Keratinocyte (primary cell): Measurements from ENCODE around the gene ID2. TPM values are rescaled to one million over a fixed set of nuclear protein-coding genes. Genes with fewer than 3 reads are reported as not detected.

Source experiments
- DNase-seq: peaks from one replicate; pipeline ENCODE4 v3.0.0-alpha.2; 2011; ENCODE audit warnings: low read depth, missing footprints, low spot score
- FAIRE-seq: peaks from 2 replicates; lab custom pipeline; 2011; peaks lifted over from hg19 to GRCh38; lab: Jason Lieb, UNC
- H2AFZ ChIP-seq: 2 replicates; pipeline ENCODE4 v1.6.0; 2012; ENCODE audit warnings: low read length, control low read depth, inconsistent platforms; ENCODE audit not compliant: control insufficient read depth
- H3K27ac ChIP-seq: 2 replicates; pipeline ENCODE4 v1.5.1; 2011; ENCODE audit warnings: low read length; ENCODE audit not compliant: control insufficient read depth, insufficient read depth
- H3K27me3 ChIP-seq: 3 replicates; pipeline ENCODE4 v1.6.0; 2011; ENCODE audit warnings: low read length; ENCODE audit not compliant: control insufficient read depth, insufficient read depth; ENCODE audit errors: extremely low read depth
- H3K36me3 ChIP-seq, 2 experiments: 2 replicates in 1 of 2; 3 replicates in 1 of 2; pipeline ENCODE4 v1.5.1; 2011; ENCODE audit warnings: low read length in 2 of 2, mild to moderate bottlenecking in 1 of 2; ENCODE audit not compliant: control insufficient read depth in 2 of 2, insufficient read depth in 2 of 2; ENCODE audit errors: extremely low read depth in 1 of 2
- H3K4me1 ChIP-seq: 3 replicates; pipeline ENCODE4 v1.5.1; 2011; ENCODE audit warnings: low read length; ENCODE audit not compliant: control insufficient read depth, insufficient read depth; ENCODE audit errors: extremely low read depth
- H3K4me2 ChIP-seq: 3 replicates; pipeline ENCODE4 v1.6.0; 2011; ENCODE audit warnings: low read depth, low read length; ENCODE audit not compliant: control insufficient read depth, insufficient read depth; ENCODE audit errors: extremely low read depth
- H3K4me3 ChIP-seq, 3 experiments: fragments of 200-600 bp in 1 of 3; sonication (generic) in 1 of 3; 2 replicates in 2 of 3; 3 replicates in 1 of 3; pipeline ENCODE4 v1.5.1; 2011 to 2016; ENCODE audit warnings: low read length in 3 of 3, mild to moderate bottlenecking in 3 of 3, control low read depth in 2 of 3, inconsistent platforms in 1 of 3, low read depth in 1 of 3, mixed read lengths in 1 of 3, mixed run types in 1 of 3, moderate library complexity in 1 of 3; ENCODE audit not compliant: control insufficient read depth in 2 of 3, insufficient read depth in 2 of 3; ENCODE audit errors: extremely low read depth in 1 of 3
- H3K79me2 ChIP-seq: 2 replicates; pipeline ENCODE4 v1.6.0; 2012; ENCODE audit warnings: low read length; ENCODE audit not compliant: control insufficient read depth, insufficient read depth
- H3K9ac ChIP-seq: 3 replicates; pipeline ENCODE4 v1.6.0; 2011; ENCODE audit warnings: low read length; ENCODE audit not compliant: control insufficient read depth, insufficient read depth; ENCODE audit errors: extremely low read depth
- H3K9me1 ChIP-seq: 3 replicates; pipeline ENCODE4 v1.6.0; 2011; ENCODE audit warnings: low read length; ENCODE audit not compliant: control insufficient read depth, insufficient read depth; ENCODE audit errors: extremely low read depth
- H3K9me3 ChIP-seq: 2 replicates; pipeline ENCODE4 v1.5.1; 2012; ENCODE audit warnings: low read depth, low read length; ENCODE audit not compliant: control insufficient read depth
- H4K20me1 ChIP-seq: 3 replicates; pipeline ENCODE4 v1.6.0; 2011; ENCODE audit warnings: low read length; ENCODE audit not compliant: control insufficient read depth, insufficient read depth; ENCODE audit errors: extremely low read depth
- CTCF ChIP-seq, 3 experiments: IDR thresholded peaks in 1 of 3; conservative IDR thresholded peaks in 1 of 3; optimal IDR thresholded peaks in 1 of 3; 2 replicates in 2 of 3; 3 replicates in 1 of 3; pipeline versions ENCODE3 to v1.5.1; 2011; ENCODE audit warnings: low read length in 3 of 3, mild to moderate bottlenecking in 3 of 3, moderate library complexity in 2 of 3, control low read depth in 1 of 3, inconsistent platforms in 1 of 3; ENCODE audit not compliant: insufficient read depth in 2 of 3; ENCODE audit errors: extremely low read depth in 1 of 3
- EZH2 ChIP-seq: IDR thresholded peaks from one replicate; pipeline ENCODE4 v1.6.1; 2012; ENCODE audit warnings: inconsistent platforms, mild to moderate bottlenecking, low read length, moderate library complexity
- dilution Hi-C: fragments of 300-500 bp; cut with MboI; formaldehyde crosslinking; loops from one replicate; pipeline ENCODE4 v1.7.0; 2020; ENCODE audit warnings: low sequenced_read_pairs; ENCODE audit not compliant: extremely low pct_ligation_motif_present
- polyA plus RNA-seq, 5 experiments: library from polyadenylated mRNA; depleted of rRNA in 3 of 5; stranded (reverse) in 3 of 5; stranded (forward) in 1 of 5; unstranded in 1 of 5; fragments of >200 nt; gene quantifications; 1 replicate in 1 of 5; 2 replicates in 3 of 5; 3 replicates in 1 of 5; pipeline versions ENCODE4 v1.2.1 to v1.2.3, GENCODE V29; 2011 to 2012; ENCODE audit warnings: missing spikeins in 2 of 5, low read depth in 1 of 5, low replicate concordance in 1 of 5

Gene ID2
- polyA plus RNA-seq, 1 donor (not counting 4 experiments of a cell fraction or from before 2014, with no cell fraction given): 6.3 TPM

GRCh38 chr2:8709611-8710010 lies 27.8 kb downstream of the ID2 start:
- dilution Hi-C loops: no loop called here
- H3K9me1 ChIP-seq: no peaks in the 10 kb centered on the region
- no peaks in the 10 kb centered on the region for H4K20me1 ChIP-seq
- no peak overlapping the region for H3K4me2 ChIP-seq
- DNase-seq (no peak), FAIRE-seq (no peak)
- H3K36me3 ChIP-seq: no peaks in the 10 kb centered on the region
- H3K4me3 ChIP-seq: no peak overlapping the region
- no peak overlapping the region for H2AFZ ChIP-seq
- no peak overlapping the region for H3K9ac ChIP-seq
- H3K4me1 ChIP-seq: peaks cover 6% of the 10 kb centered on the region
- no peak for TF ChIP-seq CTCF (optimal IDR thresholded peaks at IDR 0.05 in 1 of 3, IDR thresholded peaks at IDR 0.05 in 1 of 3, conservative IDR thresholded peaks at IDR 0.05 in 1 of 3; ENCODE audit: extremely low read depth in 1 of 3, insufficient read depth in 2 of 3, low read length in 3 of 3)
- no peak for TF ChIP-seq EZH2
- H3K27ac ChIP-seq: no peak overlapping the region
- no peaks in the 10 kb centered on the region for H3K79me2 ChIP-seq
- no peaks in the 10 kb centered on the region for H3K27me3 ChIP-seq
- no peaks in the 10 kb centered on the region for H3K9me3 ChIP-seq

GRCh38 chr2:8710951-8711350 lies 29.1 kb downstream of the ID2 start:
- H3K9me1 ChIP-seq: no peaks in the 10 kb centered on the region
- H3K27me3 ChIP-seq: no peaks in the 10 kb centered on the region
- H3K36me3 ChIP-seq: no peaks in the 10 kb centered on the region
- no peaks in the 10 kb centered on the region for H3K79me2 ChIP-seq
- no peak for TF ChIP-seq CTCF (optimal IDR thresholded peaks at IDR 0.05 in 1 of 3, IDR thresholded peaks at IDR 0.05 in 1 of 3, conservative IDR thresholded peaks at IDR 0.05 in 1 of 3; ENCODE audit: extremely low read depth in 1 of 3, insufficient read depth in 2 of 3, low read length in 3 of 3)
- no peak for TF ChIP-seq EZH2
- no peaks in the 10 kb centered on the region for H4K20me1 ChIP-seq
- no peak overlapping the region for H3K4me2 ChIP-seq
- no peaks in the 10 kb centered on the region for H3K9me3 ChIP-seq
- dilution Hi-C loops: no loop called here
- FAIRE-seq (no peak), DNase-seq (no peak)
- peaks cover 6% of the 10 kb centered on the region for H3K4me1 ChIP-seq
- no peak overlapping the region for H2AFZ ChIP-seq
- H3K9ac ChIP-seq: no peak overlapping the region
- no peak overlapping the region for H3K4me3 ChIP-seq
- H3K27ac ChIP-seq: no peak overlapping the region
